ENCODE results near the gene SRBD1.

Gene SRBD1, protein sequence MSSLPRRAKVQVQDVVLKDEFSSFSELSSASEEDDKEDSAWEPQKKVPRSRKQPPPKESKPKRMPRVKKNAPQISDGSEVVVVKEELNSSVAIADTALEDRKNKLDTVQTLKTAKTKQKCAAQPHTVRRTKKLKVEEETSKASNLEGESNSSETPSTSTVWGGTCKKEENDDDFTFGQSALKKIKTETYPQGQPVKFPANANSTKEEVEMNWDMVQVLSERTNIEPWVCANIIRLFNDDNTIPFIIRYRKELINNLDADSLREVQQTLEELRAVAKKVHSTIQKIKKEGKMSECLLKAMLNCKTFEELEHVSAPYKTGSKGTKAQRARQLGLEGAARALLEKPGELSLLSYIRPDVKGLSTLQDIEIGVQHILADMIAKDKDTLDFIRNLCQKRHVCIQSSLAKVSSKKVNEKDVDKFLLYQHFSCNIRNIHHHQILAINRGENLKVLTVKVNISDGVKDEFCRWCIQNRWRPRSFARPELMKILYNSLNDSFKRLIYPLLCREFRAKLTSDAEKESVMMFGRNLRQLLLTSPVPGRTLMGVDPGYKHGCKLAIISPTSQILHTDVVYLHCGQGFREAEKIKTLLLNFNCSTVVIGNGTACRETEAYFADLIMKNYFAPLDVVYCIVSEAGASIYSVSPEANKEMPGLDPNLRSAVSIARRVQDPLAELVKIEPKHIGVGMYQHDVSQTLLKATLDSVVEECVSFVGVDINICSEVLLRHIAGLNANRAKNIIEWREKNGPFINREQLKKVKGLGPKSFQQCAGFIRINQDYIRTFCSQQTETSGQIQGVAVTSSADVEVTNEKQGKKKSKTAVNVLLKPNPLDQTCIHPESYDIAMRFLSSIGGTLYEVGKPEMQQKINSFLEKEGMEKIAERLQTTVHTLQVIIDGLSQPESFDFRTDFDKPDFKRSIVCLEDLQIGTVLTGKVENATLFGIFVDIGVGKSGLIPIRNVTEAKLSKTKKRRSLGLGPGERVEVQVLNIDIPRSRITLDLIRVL

DNA sequence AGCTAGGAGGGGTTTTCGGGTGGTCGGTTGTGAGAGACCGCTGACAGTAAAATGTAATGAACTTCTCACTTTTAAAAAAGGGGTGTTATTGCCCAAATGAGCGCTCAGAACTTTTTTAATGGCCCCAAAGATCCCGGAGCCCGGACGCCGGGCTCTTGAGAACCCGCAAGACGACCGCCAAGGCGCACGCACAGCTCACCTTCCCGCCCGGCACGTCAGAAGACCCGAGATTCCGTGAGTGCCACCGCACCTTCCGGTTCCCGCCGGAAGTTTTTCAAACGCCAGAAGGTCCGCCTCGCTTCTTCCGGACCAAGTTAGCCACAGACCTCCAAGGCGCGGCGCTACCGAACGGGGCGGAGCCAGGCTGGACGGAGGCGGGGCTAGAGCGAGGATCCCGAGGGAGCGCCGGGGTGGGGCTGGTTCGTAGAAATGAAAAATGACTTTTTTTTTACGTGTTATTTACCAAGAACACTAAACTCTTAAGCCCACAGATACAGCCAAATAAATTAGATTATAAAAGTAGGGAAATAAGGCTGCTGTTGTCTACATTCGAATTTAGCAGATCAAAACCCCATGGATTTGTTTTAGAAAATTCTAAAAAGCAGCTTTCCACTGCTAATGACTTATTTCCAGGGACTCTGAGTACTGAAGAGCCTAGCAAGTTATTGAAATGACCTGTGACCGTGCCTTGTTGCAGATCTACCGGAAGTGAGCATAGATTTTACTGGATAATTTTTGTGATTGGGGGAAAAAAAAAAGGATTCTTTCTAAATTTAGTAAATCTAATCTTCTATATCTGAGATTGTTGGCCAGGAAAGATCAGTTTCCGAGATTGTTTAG, at the start of gene SRBD1:
SRBD1 (minus strand) TSS at position 248 of the 840 bp plus-strand sequence. CDS start 5,826 bp downstream, outside the sequence.
- TF ChIP-seq, protein P1, sequence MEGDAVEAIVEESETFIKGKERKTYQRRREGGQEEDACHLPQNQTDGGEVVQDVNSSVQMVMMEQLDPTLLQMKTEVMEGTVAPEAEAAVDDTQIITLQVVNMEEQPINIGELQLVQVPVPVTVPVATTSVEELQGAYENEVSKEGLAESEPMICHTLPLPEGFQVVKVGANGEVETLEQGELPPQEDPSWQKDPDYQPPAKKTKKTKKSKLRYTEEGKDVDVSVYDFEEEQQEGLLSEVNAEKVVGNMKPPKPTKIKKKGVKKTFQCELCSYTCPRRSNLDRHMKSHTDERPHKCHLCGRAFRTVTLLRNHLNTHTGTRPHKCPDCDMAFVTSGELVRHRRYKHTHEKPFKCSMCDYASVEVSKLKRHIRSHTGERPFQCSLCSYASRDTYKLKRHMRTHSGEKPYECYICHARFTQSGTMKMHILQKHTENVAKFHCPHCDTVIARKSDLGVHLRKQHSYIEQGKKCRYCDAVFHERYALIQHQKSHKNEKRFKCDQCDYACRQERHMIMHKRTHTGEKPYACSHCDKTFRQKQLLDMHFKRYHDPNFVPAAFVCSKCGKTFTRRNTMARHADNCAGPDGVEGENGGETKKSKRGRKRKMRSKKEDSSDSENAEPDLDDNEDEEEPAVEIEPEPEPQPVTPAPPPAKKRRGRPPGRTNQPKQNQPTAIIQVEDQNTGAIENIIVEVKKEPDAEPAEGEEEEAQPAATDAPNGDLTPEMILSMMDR (conservative IDR thresholded peaks at IDR 0.05; ENCODE audit: low read depth, low read length) = no peak
- DNase-seq (ENCODE audit: low read depth) = peak; percentile 95
- H3K4me3 ChIP-seq (ENCODE audit: low read depth, low read length) = peak within 1 kb of the TSS; percentile 77

DNA sequence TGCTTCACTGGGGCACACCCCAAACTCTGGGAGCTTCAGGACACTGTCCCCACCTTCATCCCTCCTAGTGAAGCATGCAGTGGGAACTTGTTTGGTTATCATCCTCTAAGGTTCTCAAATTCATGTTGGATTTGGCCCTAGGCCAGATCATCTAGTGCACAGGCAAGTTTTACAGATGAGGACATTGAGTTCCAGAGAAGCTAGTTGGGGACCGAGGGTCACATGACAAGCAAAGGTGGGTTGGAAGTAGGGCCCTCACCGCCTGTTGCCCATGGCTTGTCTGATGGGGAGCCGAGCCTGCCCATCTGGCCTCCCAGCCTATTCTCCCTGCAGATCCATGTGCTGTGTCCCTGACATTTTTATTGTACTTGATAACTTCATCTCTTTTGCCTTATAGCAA, 43.2 kb upstream of the SRBD1 start:
- H3K4me3 ChIP-seq (ENCODE audit: low read depth, low read length) = no peak overlapping the region
- DNase-seq (ENCODE audit: low read depth) = peak; percentile 31
- TF ChIP-seq, protein P1 (conservative IDR thresholded peaks at IDR 0.05; ENCODE audit: low read depth, low read length) = no peak

DNA sequence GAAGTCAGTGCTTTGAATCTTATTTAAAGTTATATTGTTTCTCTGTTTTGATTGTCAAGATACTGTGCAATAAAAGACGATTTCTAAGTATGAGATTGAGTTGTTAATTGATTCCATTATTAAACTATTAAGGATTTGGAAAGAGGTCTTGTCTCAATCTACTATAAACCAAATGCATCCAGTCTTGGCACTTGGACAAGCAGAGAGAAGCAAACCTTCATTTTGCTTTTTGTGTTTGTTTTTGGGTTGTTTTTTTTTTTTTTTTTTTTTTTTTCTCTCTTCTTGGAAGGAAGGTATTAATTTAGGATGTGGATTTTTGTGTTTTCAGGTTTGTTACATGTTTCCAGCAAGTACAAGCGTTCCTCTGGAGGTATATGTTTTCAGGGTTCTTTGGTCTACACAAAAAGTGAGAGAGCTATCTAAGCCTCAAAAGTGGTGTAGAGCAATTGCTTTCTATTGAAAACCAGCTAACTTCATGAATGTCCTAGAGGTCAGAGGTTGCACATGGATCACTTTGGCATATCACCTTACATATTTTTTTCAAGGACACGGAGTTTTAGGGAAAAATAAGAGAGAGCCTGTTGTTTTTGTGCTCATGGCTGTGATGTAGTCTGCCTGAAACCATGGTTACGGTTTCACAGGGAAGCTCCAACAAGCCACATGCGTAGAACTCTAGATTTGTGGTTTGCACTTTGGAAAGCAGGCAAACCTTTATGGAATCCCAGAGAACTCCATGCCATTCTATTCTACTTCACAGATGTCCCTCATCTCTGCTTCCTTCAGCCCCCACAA, 42.3 kb upstream of the SRBD1 start:
- H3K4me3 ChIP-seq (ENCODE audit: low read depth, low read length) = peak overlapping the region; percentile 79
- peak; percentile 21 for DNase-seq (ENCODE audit: low read depth)

DNA sequence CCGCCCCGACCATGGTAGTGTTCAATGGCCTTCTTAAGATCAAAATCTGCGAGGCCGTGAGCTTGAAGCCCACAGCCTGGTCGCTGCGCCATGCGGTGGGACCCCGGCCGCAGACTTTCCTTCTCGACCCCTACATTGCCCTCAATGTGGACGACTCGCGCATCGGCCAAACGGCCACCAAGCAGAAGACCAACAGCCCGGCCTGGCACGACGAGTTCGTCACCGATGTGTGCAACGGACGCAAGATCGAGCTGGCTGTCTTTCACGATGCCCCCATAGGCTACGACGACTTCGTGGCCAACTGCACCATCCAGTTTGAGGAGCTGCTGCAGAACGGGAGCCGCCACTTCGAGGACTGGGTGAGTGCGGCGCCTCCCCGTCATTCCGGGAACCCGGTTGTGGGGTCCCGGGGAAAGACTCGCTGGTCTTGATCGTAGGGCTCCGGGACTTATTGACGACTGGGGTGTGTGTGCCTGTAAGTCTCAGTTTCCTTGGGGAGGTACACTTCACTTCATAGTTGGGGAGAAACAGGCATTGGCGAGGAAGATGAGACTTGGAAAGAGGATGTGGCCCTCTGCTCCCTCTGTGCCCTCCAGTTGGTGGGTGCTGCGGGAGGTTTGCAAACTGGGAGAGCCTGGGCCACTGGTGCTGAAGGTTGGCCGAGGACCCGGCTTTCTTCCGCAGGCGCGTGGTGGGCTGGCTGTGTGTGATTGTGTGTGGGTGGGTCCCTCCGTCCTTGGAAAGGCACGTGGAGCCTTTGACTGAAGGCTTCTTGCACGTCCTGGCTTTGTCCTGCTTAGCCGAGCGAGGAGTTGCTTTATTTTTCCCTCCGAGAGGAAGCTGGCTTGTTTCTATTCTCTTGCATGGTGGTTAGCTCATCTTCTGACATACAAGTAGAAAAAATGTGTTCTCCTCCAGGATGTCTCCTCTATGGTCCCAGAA, 41.3 kb upstream of the SRBD1 start:
- peak; percentile 66 for DNase-seq (ENCODE audit: low read depth)
- peak overlapping the region; percentile 79 for H3K4me3 ChIP-seq (ENCODE audit: low read depth, low read length)
- TF ChIP-seq, protein P1 (conservative IDR thresholded peaks at IDR 0.05; ENCODE audit: low read depth, low read length) = no peak

More for the DNA sequence above, 42.3 kb upstream of the SRBD1 start:
- TF ChIP-seq, protein P1 (conservative IDR thresholded peaks at IDR 0.05; ENCODE audit: low read depth, low read length) = no peak

DNA sequence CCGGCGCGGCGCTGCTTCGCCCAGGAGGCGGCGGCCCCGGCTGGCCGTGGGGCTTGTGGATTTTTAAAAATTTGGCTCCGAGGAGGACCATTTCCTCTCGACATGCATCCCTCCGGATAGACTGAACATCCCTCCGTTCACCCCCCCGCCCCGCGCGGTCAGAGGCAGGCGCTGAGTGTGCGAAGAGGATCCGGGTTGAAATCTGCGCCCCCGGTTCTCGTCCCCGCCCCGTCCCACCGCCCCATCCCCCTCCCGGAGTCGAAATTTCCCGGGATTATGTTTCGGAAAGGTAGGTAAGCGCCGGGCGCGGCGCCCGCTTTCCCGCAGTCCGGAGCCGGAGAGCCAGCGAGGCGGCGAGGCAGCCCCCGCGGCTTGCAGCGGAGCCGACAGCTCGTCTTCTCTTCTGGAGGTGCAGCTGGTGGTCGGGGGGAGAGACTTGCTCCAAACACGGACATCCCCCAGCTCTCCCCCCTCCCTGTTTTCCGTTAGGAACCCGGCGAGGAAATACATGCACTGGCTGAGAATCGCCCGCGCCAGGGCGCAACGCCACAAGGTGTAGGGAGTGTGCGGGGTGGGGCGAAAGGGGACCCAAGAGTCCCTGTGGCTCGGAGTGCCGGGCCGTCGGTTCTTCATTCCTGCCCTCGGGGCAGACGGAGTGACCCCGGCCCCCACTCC, 40.5 kb upstream of the SRBD1 start, which contains the start of gene PRKCE:
PRKCE (plus strand) TSS at position 261 of the 675 bp plus-strand sequence.
- TF ChIP-seq, protein P1 (conservative IDR thresholded peaks at IDR 0.05; ENCODE audit: low read depth, low read length) = no peak
- peak within 1 kb of the TSS; percentile 79 for H3K4me3 ChIP-seq (ENCODE audit: low read depth, low read length)
- DNase-seq (ENCODE audit: low read depth) = peak; percentile 18
